ENCODE data around the gene RBBP8NL.
"Not testable (repeated sequence)": the region's sequence is repeated elsewhere in the genome, so short reads cannot be mapped to it uniquely, and the experiment has no call there.

The RBBP8NL gene

GRCh38 chr20:62390317-62391164 lies 36.8 kb downstream of the RBBP8NL start:
- no peak for DNase-seq

GRCh38 chr20:62389601-62390087 lies 37.7 kb downstream of the RBBP8NL start:
- DNase-seq: no peak

GRCh38 chr20:62388839-62389600 lies 38.3 kb downstream of the RBBP8NL start:
- no peak for DNase-seq

GRCh38 chr20:62387933-62388635 lies 39.3 kb downstream of the RBBP8NL start:
- DNase-seq: no peak

DNA sequence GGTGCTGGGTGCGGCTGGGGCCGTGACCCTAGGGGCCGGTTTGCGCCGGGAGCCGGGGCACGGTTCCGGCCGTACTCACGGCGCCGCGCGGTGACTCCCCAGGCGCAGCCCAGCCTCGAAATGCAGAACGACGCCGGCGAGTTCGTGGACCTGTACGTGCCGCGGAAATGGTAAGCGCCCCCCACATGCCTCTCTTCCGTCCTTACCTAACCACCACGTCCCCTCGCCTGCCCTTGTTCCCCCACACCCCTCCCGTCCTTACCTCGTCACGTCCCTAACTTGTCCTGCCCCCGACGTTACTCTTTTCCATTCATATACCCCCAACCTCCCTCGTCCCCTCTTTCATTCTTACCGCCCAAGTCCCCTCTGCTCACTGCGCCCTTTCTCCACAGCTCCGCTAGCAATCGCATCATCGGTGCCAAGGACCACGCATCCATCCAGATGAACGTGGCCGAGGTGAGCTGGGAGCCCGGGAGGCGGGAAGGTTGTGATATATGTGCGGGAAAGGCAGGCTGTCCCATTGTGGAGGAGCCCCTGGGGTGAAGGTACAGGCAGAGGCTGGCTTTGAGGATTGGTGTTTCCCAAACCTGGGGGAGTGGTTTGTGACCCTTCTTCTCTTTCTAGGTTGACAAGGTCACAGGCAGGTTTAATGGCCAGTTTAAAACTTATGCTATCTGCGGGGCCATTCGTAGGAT lies 40.0 kb downstream of the RBBP8NL start:
- no peak for DNase-seq

DNA sequence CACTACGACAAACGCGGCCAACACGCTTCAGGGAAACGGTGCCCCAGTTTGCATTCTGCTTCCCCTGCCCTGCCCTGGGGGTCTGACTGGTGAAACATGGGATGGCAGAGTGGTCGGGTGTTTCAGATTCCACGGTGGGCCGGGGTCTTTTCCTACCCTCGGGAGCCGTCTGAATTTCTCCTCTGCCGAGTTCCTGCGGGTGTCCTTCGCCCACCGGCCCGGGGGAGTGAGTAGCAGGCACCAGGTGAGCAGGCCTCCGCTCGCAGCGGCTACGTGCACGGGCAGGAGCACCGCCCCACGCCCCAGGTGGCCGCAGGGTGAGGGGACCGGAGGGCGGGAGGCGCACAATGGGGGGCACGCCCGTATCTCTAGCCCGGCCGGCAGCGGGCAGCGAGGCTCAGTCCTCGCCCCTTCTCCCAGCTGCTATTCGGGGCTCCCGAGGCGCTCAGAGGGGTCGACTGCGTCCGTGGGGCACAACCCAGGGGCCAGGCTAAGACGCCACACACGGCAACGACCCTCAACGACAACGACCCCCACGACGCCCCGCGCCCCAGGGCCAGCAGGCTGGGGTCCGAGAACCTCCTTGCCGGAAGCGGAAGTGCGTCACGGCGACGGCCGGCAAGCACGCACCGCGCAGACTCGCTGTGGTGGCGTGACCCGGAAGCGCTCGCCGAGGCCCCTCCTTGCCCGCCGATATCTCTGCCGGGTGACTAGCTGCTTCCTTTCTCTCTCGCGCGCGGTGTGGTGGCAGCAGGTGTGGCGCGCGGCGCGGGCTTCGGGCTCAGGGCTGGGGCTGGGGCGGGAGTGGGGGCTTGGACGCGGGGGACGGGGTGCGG lies 40.7 kb downstream of the RBBP8NL start, which contains the start of gene RPS21:
Gene RPS21, plus strand, starts transcription at position 721 of the 836 bp plus-strand sequence. CDS start 236 bp downstream, outside the sequence.
- peak; percentile 95 for DNase-seq

- DNase-seq: peak; percentile 82
Observed at GRCh38 chr20:62382306-62383198, 44.8 kb downstream of the RBBP8NL start.

- DNase-seq: no peak
Observed at GRCh38 chr20:62381842-62382241, 45.5 kb downstream of the RBBP8NL start.

DNA sequence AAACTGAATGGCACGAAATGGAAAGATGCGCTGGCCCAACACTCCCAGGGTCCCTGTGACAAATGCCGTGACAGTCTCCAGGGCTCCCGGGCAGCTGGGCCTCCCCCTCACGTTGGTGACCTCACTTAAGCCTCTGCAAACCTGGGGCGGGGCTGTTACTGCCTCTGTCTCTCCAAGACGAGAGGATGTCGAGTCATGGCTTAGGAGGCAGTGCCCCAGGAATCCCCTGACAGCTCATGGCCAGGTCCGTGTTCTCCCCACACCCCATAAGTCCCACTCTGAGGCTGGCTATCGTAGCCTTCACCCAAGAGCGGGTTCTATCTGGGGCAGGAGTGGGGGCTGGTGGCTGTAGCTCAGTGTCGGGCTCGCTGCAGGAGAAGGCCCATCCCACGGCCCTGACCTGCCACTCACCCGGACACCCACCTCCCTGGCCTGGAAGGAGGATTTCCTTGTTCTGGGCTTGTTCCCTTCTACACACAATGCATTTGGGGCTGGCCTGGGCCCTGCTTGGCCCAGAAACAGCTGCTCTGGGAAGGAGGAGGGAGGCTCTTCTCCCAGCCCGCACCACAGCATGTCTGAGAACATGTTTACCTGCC lies 46.0 kb downstream of the RBBP8NL start:
- DNase-seq: no peak

GRCh38 chr20:62378215-62378614 lies 49.1 kb downstream of the RBBP8NL start:
- DNase-seq: no peak

DNA sequence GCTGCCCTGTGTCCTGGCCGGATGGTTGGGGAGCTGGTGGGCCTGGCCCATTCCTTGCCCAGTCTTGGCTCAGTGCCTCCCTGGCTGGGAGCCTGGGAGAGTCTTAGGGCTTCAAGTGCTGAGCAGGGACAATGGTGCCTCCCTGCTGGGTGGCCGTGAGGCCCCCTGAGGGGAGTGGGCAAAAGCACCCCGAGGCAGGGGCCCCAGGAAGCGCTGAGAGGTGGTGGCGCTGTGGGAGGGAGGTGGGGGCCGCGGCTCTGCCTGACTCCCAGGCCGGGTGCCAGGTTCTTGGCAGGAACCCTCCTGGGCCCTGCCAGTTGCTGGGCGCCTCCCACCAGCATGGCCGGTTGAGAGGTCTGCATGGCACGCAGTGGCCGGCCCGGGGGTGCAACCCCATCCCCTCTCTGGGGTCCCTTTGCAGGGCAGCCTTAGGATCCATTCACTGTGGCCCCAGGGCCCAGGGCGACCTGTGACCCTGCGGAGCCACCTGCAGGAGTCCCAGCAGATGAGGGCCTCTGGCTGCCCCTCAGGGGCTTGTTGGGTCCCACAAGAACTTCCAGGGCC lies 49.6 kb downstream of the RBBP8NL start:
- no peak for DNase-seq

GRCh38 chr20:62377064-62377461 lies 50.3 kb downstream of the RBBP8NL start:
- DNase-seq: no peak

DNA sequence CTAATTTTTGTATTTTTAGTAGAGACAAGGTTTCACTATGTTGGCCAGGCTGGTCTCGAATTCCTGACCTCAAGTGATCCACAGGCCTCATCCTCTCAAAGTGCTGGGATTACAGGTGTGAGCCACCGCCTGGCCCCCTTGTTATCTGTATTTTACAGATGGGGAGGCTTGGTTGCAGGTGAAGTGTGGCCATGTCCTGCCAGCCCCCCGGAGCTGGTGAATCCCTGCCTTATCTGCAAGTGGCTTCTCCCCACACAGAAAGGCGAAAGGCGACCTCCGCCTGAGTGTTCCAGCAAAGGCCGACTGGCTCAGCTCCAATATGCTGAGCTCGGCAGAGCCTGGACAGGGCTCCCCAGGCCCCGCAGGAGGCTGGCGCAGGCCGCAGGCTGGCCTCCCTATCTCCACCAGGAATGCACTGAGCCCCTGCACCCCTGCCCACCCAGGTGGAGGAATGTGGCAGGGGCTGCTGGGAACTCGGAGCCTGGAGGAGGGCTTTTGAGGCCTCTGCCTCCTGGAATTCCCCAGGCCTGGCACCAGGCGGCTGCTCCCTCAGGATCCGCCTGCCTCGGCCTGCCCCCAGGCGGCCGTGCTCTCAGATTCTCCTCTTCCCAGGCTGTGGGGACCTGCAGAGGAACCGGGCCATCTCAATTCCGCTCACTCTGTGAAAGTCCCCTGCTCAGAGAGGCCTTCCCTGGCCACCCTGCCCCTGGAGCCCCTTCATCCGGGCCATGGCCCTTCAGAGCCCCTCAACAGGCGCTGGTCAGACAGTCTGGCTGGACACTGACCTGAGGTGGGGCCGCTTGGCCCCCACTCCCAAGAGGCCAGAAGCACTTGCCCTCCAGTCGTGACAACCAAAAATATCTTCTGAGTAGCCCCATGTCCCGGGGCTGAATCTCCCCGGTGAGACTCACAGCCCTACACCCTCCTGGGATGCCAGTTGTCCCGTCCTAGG lies 51.0 kb downstream of the RBBP8NL start:
- no peak for DNase-seq

DNA sequence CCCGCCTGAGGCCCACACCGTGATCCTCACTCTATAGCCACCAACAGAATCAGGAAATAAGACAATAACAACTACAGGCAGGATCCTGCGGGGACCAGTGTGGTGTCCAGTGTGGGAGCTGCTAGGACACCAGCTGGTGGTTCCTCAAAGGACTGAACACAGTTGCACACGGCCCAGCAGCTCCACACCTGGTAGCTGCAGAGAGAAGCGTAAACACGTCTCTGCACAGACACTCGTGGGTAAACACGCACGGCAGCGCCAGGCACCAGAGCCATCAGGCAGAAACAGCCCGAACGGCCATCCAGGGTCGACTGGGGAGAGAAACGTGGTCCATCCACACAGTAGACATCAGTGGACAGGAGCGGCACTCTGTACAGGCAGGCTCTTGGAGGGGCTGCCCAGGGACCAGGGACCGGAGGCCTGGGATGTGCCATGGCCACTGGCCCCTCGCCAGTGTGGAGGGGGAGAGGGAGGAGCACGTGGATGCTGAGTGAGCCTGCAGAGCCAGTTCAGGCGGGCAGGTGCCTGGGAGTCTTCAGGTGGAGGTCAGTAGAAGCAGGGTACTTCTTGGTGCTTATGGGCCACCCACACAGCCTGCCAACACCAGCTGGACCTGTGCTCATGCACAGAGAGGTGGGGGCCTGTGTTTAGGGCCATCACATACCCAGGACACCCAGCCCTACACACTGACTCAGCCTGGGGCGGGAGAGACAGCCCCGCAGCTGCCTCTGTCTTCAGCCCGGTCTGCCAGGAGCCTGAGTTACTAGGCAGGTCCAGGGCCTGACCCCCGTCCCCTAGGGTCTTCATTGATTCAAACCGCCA lies 52.8 kb downstream of the RBBP8NL start:
- no peak for DNase-seq

DNA sequence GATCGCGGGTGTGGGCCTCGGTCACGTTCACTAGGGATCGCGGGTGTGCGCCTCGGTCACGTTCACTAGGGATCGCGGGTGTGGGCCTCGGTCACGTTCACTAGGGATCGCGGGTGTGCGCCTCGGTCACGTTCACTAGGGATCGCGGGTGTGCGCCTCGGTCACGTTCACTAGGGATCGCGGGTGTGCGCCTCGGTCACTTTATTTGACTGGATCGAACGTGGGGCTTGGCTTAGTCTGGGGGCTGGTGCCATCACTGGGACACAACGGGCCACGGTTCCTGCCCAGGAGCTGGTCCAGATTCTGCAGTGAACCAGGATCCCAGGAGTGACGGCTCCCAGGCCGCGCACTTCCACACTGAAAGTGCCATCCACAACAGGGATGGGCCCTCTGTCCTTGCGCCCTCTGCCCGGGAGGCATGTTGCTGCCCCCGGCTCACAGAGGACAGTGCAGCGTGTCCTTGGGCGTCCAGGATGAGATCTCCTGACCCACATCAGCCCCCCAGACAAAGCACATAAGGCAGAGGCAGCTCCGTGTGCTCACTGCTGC lies 53.6 kb downstream of the RBBP8NL start:
- DNase-seq: not testable (repeated sequence)

DNA sequence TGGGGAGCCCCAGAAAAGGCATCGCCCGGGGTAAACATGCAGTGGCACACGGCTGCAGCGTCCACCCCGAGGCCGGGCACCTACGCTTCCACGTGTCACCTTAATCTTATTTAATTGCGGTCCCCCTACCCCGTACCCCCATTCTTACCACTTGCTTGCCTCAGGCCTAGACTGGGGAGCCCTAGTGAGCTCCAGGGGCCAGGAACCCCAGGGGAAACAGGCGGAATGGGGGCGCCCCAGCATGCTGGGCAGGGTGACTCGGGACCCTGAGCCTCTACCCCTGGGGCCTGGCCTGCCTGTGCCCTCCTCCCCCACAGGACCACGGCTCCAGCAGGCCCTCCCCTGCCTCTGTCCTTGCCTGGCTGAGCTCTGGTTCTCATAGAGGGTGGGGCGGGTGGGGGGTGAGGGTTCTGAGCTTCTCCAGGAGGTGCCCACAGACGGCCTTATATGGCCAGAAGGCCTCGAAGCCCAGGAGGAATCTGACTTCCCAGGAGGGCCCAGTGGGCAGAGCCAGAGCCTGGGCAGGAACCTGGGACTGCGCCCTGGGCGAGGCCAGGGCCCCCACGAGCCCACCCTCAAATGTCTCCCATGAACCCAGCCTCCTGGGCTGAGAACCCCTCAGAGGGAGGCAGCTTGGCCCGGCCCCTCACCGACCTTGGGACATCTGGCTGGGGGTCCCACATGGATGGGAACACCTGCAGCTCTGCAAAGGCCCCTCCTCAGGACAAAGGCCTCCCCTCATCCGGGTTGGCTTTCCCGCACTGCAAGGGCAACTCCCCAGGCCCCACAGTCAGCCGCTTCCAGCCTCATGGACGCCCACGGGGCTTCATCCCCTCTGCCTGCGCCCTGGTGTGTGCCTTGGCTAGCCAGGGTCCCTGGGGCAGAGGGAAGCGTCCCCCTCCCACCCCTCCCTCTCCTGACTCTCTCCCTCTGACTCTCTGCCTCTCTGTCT lies 55.0 kb downstream of the RBBP8NL start:
- no peak for DNase-seq

All from CD4-positive, alpha-beta T cell treated with Interleukin-6 for 4 hours (primary cell).